Measurements from ENCODE around the gene APBA1.

APBA1 gene

GRCh38 chr9:69494208-69494607, 178.0 kb downstream of the APBA1 start:
- no peak for TF ChIP-seq POLR2A (IDR thresholded peaks at IDR 0.05; ENCODE audit: extremely low read depth, insufficient read length)
- TF ChIP-seq MYC (IDR thresholded peaks at IDR 0.05; ENCODE audit: low read depth, low read length) = no peak
- TF ChIP-seq MAX (IDR thresholded peaks at IDR 0.05; ENCODE audit: low read depth, low read length) = no peak
- no peak for TF ChIP-seq CTCF (IDR thresholded peaks at IDR 0.05; ENCODE audit: low read depth, low read length)
- no peak overlapping the region for H3K4me3 ChIP-seq (ENCODE audit: low read depth, low read length)
- DNase-seq (ENCODE audit: low read depth) = no peak

- DNase-seq (ENCODE audit: low read depth) = no peak
- TF ChIP-seq CTCF (IDR thresholded peaks at IDR 0.05; ENCODE audit: low read depth, low read length) = no peak
- no peak for TF ChIP-seq MAX (IDR thresholded peaks at IDR 0.05; ENCODE audit: low read depth, low read length)
- no peak for TF ChIP-seq MYC (IDR thresholded peaks at IDR 0.05; ENCODE audit: low read depth, low read length)
- H3K4me3 ChIP-seq (ENCODE audit: low read depth, low read length) = no peak overlapping the region
Measured at GRCh38 chr9:69486498-69486897, 185.7 kb downstream of the APBA1 start.

- no peak for TF ChIP-seq MYC (IDR thresholded peaks at IDR 0.05; ENCODE audit: low read depth, low read length)
- TF ChIP-seq CTCF (IDR thresholded peaks at IDR 0.05; ENCODE audit: low read depth, low read length) = no peak
- TF ChIP-seq POLR2A (IDR thresholded peaks at IDR 0.05; ENCODE audit: extremely low read depth, insufficient read length) = no peak
- no peak for TF ChIP-seq MAX (IDR thresholded peaks at IDR 0.05; ENCODE audit: low read depth, low read length)
- no peak for DNase-seq (ENCODE audit: low read depth)
- no peak overlapping the region for H3K4me3 ChIP-seq (ENCODE audit: low read depth, low read length)
Measured at GRCh38 chr9:69485466-69485865, 186.7 kb downstream of the APBA1 start.

GRCh38 chr9:69483886-69484422, 188.2 kb downstream of the APBA1 start:
- TF ChIP-seq MAX (IDR thresholded peaks at IDR 0.05; ENCODE audit: low read depth, low read length) = no peak
- TF ChIP-seq POLR2A (IDR thresholded peaks at IDR 0.05; ENCODE audit: extremely low read depth, insufficient read length) = no peak
- TF ChIP-seq MYC (IDR thresholded peaks at IDR 0.05; ENCODE audit: low read depth, low read length) = no peak
- TF ChIP-seq CTCF (IDR thresholded peaks at IDR 0.05; ENCODE audit: low read depth, low read length) = no peak
- H3K4me3 ChIP-seq (ENCODE audit: low read depth, low read length) = no peak overlapping the region
- no peak for DNase-seq (ENCODE audit: low read depth)

- H3K4me3 ChIP-seq (ENCODE audit: low read depth, low read length) = no peak overlapping the region
- no peak for DNase-seq (ENCODE audit: low read depth)
- TF ChIP-seq CTCF (IDR thresholded peaks at IDR 0.05; ENCODE audit: low read depth, low read length) = no peak
- TF ChIP-seq MYC (IDR thresholded peaks at IDR 0.05; ENCODE audit: low read depth, low read length) = no peak
- no peak for TF ChIP-seq MAX (IDR thresholded peaks at IDR 0.05; ENCODE audit: low read depth, low read length)
- no peak for TF ChIP-seq POLR2A (IDR thresholded peaks at IDR 0.05; ENCODE audit: extremely low read depth, insufficient read length)
Measured at GRCh38 chr9:69476797-69477196, 195.4 kb downstream of the APBA1 start.

- no peak for DNase-seq (ENCODE audit: low read depth)
- TF ChIP-seq MYC (IDR thresholded peaks at IDR 0.05; ENCODE audit: low read depth, low read length) = no peak
- TF ChIP-seq MAX (IDR thresholded peaks at IDR 0.05; ENCODE audit: low read depth, low read length) = no peak
- TF ChIP-seq POLR2A (IDR thresholded peaks at IDR 0.05; ENCODE audit: extremely low read depth, insufficient read length) = no peak
- no peak for TF ChIP-seq CTCF (IDR thresholded peaks at IDR 0.05; ENCODE audit: low read depth, low read length)
- H3K4me3 ChIP-seq (ENCODE audit: low read depth, low read length) = no peak overlapping the region
Measured at GRCh38 chr9:69476016-69476415, 196.2 kb downstream of the APBA1 start.

Measured in NB4 (cell line).